ENCODE results near the gene COQ3. TPM values are rescaled to one million over a fixed set of nuclear protein-coding genes. Genes with fewer than 3 reads are reported as not detected.

The COQ3 gene
- total RNA-seq, 1 experiment from 2014 or later, result 14.4 TPM

DNA sequence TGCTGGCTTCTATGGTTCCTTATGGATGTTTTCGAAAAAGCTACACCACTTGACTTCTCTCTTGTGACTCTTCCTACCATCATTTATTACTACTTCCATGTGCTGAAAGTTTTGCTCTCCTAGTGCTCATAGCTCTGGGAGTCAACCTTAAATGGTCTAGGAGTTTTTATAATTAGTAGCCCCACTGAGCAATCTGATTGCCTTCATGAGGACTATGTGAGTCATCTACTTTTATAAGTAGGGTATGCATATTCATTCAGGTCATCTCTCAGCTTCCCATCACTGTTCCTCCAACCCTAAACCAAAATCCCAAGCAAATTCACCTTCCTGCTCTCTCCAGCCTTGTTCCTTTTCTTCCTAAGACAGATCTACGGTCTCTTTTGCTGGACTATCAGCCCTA, 27.1 kb downstream of the COQ3 start:
- Histone ChIP-seq H3K27ac (no peak overlapping the region), H3K4me2 (no peak overlapping the region), H4K20me1 (ENCODE audit: insufficient read depth) (no peaks in the 10 kb centered on the region), H2AFZ (no peak overlapping the region), H3K79me2 (ENCODE audit: low read depth) (no peaks in the 10 kb centered on the region), H3K36me3 (ENCODE audit: low read depth) (no peaks in the 10 kb centered on the region), H3K9me3 (ENCODE audit: insufficient read depth, low read depth) (no peaks in the 10 kb centered on the region), H3F3A (ENCODE audit: insufficient read depth, low read depth) (no peaks in the 10 kb centered on the region), H3K4me1 (replicated peaks; ENCODE audit: insufficient read depth) (no peaks in the 10 kb centered on the region), H3K4me3 (no peak overlapping the region), H3K27me3 (ENCODE audit: insufficient read depth, low read depth) (no peaks in the 10 kb centered on the region), H3K9me2 (ENCODE audit: insufficient read depth) (no peaks in the 10 kb centered on the region)
- DNase-seq, result no peak
- intact Hi-C loops (cut with micrococcal nuclease; ENCODE audit: unreplicated experiment), result no loop called here
- no TSS peak for BruUV-seq (replicated peaks)
- TF ChIP-seq, protein P1, sequence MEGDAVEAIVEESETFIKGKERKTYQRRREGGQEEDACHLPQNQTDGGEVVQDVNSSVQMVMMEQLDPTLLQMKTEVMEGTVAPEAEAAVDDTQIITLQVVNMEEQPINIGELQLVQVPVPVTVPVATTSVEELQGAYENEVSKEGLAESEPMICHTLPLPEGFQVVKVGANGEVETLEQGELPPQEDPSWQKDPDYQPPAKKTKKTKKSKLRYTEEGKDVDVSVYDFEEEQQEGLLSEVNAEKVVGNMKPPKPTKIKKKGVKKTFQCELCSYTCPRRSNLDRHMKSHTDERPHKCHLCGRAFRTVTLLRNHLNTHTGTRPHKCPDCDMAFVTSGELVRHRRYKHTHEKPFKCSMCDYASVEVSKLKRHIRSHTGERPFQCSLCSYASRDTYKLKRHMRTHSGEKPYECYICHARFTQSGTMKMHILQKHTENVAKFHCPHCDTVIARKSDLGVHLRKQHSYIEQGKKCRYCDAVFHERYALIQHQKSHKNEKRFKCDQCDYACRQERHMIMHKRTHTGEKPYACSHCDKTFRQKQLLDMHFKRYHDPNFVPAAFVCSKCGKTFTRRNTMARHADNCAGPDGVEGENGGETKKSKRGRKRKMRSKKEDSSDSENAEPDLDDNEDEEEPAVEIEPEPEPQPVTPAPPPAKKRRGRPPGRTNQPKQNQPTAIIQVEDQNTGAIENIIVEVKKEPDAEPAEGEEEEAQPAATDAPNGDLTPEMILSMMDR (conservative IDR thresholded peaks at IDR 0.05), result no peak
- TF ChIP-seq EZH2 (IDR thresholded peaks at IDR 0.05; ENCODE audit: low read depth), result no peak
- ChIA-PET POLR2A (ENCODE audit: unreplicated experiment) (no interaction called here), CTCF (no interaction called here)

DNA sequence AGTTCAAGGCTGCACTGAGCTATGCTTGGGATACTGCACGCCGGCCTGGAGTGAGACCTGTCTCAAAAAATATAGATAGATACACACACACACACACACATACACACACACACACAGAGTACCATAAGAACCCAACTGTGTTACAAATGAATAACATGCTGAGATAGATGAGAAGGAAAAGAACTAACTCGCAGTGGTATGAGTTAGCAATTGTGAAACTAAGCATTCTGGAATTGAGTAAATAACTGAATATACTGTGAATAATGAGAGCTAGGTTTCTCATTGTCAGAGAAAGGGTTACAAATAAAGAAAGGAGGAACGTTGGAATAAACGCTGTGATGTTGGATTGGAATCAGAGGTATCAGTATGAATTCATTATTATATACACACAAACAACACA, 30.0 kb downstream of the COQ3 start:
- H3K9me2 ChIP-seq (ENCODE audit: insufficient read depth), result no peaks in the 10 kb centered on the region
- ChIA-PET CTCF (interaction anchor here (0.9 kb wide), 1 partner anchor 23 kb away, joined by 3 read pairs; no protein-coding TSS in a partner anchor), POLR2A (ENCODE audit: unreplicated experiment) (no interaction called here)
- no peaks in the 10 kb centered on the region for H3K4me1 ChIP-seq (replicated peaks; ENCODE audit: insufficient read depth)
- TF ChIP-seq, protein P1 (conservative IDR thresholded peaks at IDR 0.05), result no peak
- no peak for TF ChIP-seq EZH2 (IDR thresholded peaks at IDR 0.05; ENCODE audit: low read depth)
- intact Hi-C loops (cut with micrococcal nuclease; ENCODE audit: unreplicated experiment), result no loop called here
- no peaks in the 10 kb centered on the region for H4K20me1 ChIP-seq (ENCODE audit: insufficient read depth)
- no peak overlapping the region for H2AFZ ChIP-seq
- no peak overlapping the region for H3K4me2 ChIP-seq
- H3K27me3 ChIP-seq (ENCODE audit: insufficient read depth, low read depth), result no peaks in the 10 kb centered on the region
- no peak overlapping the region for H3K4me3 ChIP-seq
- H3K9me3 ChIP-seq (ENCODE audit: insufficient read depth, low read depth), result no peaks in the 10 kb centered on the region
- H3F3A ChIP-seq (ENCODE audit: insufficient read depth, low read depth), result no peaks in the 10 kb centered on the region
- BruUV-seq (replicated peaks), result no TSS peak
- no peaks in the 10 kb centered on the region for H3K79me2 ChIP-seq (ENCODE audit: low read depth)
- DNase-seq, result no peak
- H3K27ac ChIP-seq, result no peak overlapping the region
- H3K36me3 ChIP-seq (ENCODE audit: low read depth), result no peaks in the 10 kb centered on the region

DNA sequence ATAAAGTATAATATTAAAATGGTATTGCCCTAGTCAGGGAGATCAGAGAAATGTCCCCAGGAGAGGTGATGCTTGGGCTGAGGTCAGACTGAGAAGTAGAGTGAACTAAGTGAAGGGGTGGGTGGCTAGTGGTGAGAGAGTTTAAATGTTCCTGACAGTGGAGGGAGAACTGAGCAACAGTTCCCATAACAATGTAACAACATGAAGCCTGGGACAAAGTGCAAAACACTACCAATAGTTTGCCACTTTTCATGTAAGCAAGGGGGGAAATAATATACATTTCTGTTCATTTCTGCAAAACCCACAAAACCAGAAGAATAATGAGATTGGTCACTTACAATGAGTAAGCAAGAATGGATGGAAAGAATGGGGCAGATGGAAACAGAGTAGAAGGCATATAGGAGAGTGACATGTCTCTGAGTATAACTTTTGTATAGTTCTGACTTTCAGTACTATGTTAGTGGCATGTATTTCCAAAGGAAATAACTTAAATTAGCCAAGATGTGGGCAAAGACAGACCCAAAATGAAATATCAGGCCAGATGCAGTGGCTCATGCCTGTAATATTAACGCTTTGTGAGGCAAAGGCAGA, 31.2 kb downstream of the COQ3 start:
- Histone ChIP-seq H3K27ac (no peak overlapping the region), H3K9me2 (ENCODE audit: insufficient read depth) (no peaks in the 10 kb centered on the region), H3K4me2 (no peak overlapping the region), H2AFZ (no peak overlapping the region), H3F3A (ENCODE audit: insufficient read depth, low read depth) (no peaks in the 10 kb centered on the region), H3K27me3 (ENCODE audit: insufficient read depth, low read depth) (no peaks in the 10 kb centered on the region), H4K20me1 (ENCODE audit: insufficient read depth) (no peaks in the 10 kb centered on the region), H3K9me3 (ENCODE audit: insufficient read depth, low read depth) (no peaks in the 10 kb centered on the region), H3K4me3 (no peak overlapping the region), H3K4me1 (replicated peaks; ENCODE audit: insufficient read depth) (no peaks in the 10 kb centered on the region), H3K79me2 (ENCODE audit: low read depth) (no peaks in the 10 kb centered on the region), H3K36me3 (ENCODE audit: low read depth) (no peaks in the 10 kb centered on the region)
- intact Hi-C loops (cut with micrococcal nuclease; ENCODE audit: unreplicated experiment), result no loop called here
- no TSS peak for BruUV-seq (replicated peaks)
- no peak for DNase-seq
- no peak for TF ChIP-seq EZH2 (IDR thresholded peaks at IDR 0.05; ENCODE audit: low read depth)
- TF ChIP-seq, protein P1 (conservative IDR thresholded peaks at IDR 0.05), result no peak
- CTCF ChIA-PET, result no interaction called here
- POLR2A ChIA-PET (ENCODE audit: unreplicated experiment), result no interaction called here

All from PC-9 (cell line).